GM10266 (cell line): ENCODE results near the gene HPCAL1.
"Not testable (repeated sequence)": the region's sequence is repeated elsewhere in the genome, so short reads cannot be mapped to it uniquely, and the experiment has no call there.

Experiments used
- DNase-seq: peaks from one replicate; pipeline ENCODE4 v3.0.0; 2012; ENCODE audit errors: extremely low spot score
- TF ChIP-seq, protein P1 (sequence below): IDR thresholded peaks from 2 replicates; pipeline ENCODE4 v1.5.1; 2012; ENCODE audit warnings: mild to moderate bottlenecking, low read depth; ENCODE audit not compliant: control insufficient read depth, insufficient read depth; ENCODE audit errors: missing control alignments

HPCAL1 gene

GRCh38 chr2:10438688-10439087 lies 136.0 kb downstream of the HPCAL1 start:
- TF ChIP-seq, protein P1, sequence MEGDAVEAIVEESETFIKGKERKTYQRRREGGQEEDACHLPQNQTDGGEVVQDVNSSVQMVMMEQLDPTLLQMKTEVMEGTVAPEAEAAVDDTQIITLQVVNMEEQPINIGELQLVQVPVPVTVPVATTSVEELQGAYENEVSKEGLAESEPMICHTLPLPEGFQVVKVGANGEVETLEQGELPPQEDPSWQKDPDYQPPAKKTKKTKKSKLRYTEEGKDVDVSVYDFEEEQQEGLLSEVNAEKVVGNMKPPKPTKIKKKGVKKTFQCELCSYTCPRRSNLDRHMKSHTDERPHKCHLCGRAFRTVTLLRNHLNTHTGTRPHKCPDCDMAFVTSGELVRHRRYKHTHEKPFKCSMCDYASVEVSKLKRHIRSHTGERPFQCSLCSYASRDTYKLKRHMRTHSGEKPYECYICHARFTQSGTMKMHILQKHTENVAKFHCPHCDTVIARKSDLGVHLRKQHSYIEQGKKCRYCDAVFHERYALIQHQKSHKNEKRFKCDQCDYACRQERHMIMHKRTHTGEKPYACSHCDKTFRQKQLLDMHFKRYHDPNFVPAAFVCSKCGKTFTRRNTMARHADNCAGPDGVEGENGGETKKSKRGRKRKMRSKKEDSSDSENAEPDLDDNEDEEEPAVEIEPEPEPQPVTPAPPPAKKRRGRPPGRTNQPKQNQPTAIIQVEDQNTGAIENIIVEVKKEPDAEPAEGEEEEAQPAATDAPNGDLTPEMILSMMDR, result no peak
- no peak for DNase-seq

DNA sequence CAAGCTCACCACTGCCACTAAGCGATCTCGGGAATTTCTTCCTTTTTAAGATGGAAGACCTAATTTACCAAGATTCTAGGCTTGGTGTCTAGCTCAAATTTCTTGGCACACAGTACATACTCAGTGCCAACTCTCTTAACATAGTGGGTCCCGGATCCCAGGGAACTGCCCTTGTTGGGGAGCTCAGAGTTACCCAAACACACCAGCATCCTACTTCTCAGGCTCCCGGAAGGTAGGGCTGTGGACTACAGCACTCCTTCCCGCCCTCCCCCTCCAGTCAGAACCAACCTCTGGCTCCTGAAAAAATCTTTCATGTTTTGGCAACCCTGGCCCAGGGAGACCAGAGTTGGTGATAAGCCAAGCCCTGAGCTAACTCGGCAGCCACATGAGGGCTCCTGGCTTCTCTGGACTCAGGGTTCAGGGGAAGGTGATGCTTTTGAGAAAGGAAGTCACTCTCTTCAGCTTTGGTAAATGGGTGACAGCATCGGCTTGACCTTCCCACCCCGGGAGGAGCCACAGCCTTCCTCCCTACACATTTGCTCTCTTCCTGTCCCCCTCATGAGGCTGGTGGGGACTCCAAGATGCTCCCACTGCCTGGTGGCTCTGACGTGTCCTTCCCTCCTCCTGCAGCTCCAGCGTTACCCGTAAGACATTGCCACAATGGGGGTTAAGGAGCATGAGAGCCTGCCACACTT lies 136.6 kb downstream of the HPCAL1 start:
- TF ChIP-seq, protein P1, result no peak
- no peak for DNase-seq

GRCh38 chr2:10439971-10440370 lies 137.3 kb downstream of the HPCAL1 start:
- no peak for DNase-seq
- TF ChIP-seq, protein P1, result no peak

- DNase-seq, result no peak
- TF ChIP-seq, protein P1, result no peak
Measured at GRCh38 chr2:10440736-10441135, 138.0 kb downstream of the HPCAL1 start.

GRCh38 chr2:10441948-10442347 lies 139.2 kb downstream of the HPCAL1 start:
- TF ChIP-seq, protein P1, result no peak
- DNase-seq, result no peak

GRCh38 chr2:10442469-10443126 lies 139.9 kb downstream of the HPCAL1 start:
- DNase-seq, result not testable (repeated sequence)

DNA sequence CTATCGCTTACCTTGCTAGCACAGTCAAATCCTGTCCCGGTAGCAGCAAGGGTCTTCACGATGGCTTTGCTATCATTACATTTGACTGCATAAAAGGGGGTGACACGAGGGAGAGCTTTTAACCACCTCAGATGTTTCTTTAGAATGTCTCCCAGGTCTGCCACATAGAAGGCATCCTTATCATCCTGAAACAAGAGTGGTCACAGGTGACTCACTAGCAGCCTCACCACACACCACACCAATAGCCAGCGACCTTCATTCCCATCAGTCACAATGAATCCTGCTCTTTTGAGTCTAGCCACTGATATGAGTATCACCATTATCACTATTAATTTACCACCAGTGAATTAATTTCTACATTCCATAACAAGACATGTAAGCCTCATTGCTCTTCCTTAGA lies 141.8 kb downstream of the HPCAL1 start:
- DNase-seq, result no peak
- TF ChIP-seq, protein P1, result no peak
